GM21576 (cell line): ENCODE measurements around the gene HCN3.
A peak's percentile ranks its signal among the peaks of the same experiment; 100 is the strongest.

Source experiments
- ATAC-seq: cut with Tn5 transposase; IDR thresholded peaks from one replicate; pipeline ENCODE4 v1.9.1; 2021; ENCODE audit warnings: mild to moderate bottlenecking, moderate library complexity; ENCODE audit not compliant: unreplicated experiment

Gene HCN3

GRCh38 chr1:155308493-155309422, 31.5 kb downstream of the HCN3 start, which contains the start of gene FDPS:
FDPS (plus strand) TSS chr1:155308866; CDS start chr1:155309790, 924 bp downstream.
- ATAC-seq, result peak; percentile 96

GRCh38 chr1:155309423-155310021, 32.3 kb downstream of the HCN3 start:
- no peak for ATAC-seq

- ATAC-seq, result no peak
Measured at GRCh38 chr1:155313261-155313660, 36.0 kb downstream of the HCN3 start.

- ATAC-seq, result no peak
Measured at GRCh38 chr1:155316922-155317321, 39.7 kb downstream of the HCN3 start.

- ATAC-seq, result no peak
Measured at GRCh38 chr1:155318082-155318481, 40.8 kb downstream of the HCN3 start.

GRCh38 chr1:155319536-155319935, 42.3 kb downstream of the HCN3 start:
- ATAC-seq, result no peak

GRCh38 chr1:155320252-155320651, 43.0 kb downstream of the HCN3 start:
- ATAC-seq, result no peak

- ATAC-seq, result no peak
Measured at GRCh38 chr1:155320661-155321617, 43.7 kb downstream of the HCN3 start, which contains the start of gene RUSC1. RUSC1 (plus strand) TSS chr1:155320894; CDS start chr1:155321774, 880 bp downstream.

GRCh38 chr1:155321639-155322503, 44.6 kb downstream of the HCN3 start:
- ATAC-seq, result no peak

GRCh38 chr1:155322571-155322952, 45.3 kb downstream of the HCN3 start:
- no peak for ATAC-seq

GRCh38 chr1:155322953-155323728, 45.9 kb downstream of the HCN3 start:
- ATAC-seq, result peak; percentile 43

- ATAC-seq, result peak; percentile 33
Measured at GRCh38 chr1:155323729-155324036, 46.4 kb downstream of the HCN3 start.

GRCh38 chr1:155324037-155324716, 46.9 kb downstream of the HCN3 start:
- ATAC-seq, result peak; percentile 56

- no peak for ATAC-seq
Measured at GRCh38 chr1:155324717-155325602, 47.7 kb downstream of the HCN3 start.

GRCh38 chr1:155325603-155325893, 48.3 kb downstream of the HCN3 start:
- ATAC-seq, result no peak

- ATAC-seq, result no peak
Measured at GRCh38 chr1:155326020-155326526, 48.8 kb downstream of the HCN3 start.

GRCh38 chr1:155326631-155327037, 49.4 kb downstream of the HCN3 start:
- ATAC-seq, result no peak

GRCh38 chr1:155327981-155328380, 50.7 kb downstream of the HCN3 start:
- no peak for ATAC-seq
